ENCODE data around the gene DOCK8.

The DOCK8 gene

GRCh38 chr9:506281-506680 lies 291.6 kb downstream of the DOCK8 start:
- TF ChIP-seq ZFP30 (CRISPR knock-in tag; IDR thresholded peaks at IDR 0.05) = no peak
- no peak for TF ChIP-seq ZFP3 (CRISPR knock-in tag; IDR thresholded peaks at IDR 0.05)
- TF ChIP-seq ZNF70 (CRISPR knock-in tag; IDR thresholded peaks at IDR 0.05) = no peak
- TF ChIP-seq TOX (CRISPR knock-in tag; IDR thresholded peaks at IDR 0.05; ENCODE audit: borderline replicate concordance) = no peak
- no peak for TF ChIP-seq OSR1 (CRISPR knock-in tag; IDR thresholded peaks at IDR 0.05)
- no peak for TF ChIP-seq ZC3H10 (CRISPR knock-in tag; IDR thresholded peaks at IDR 0.05)
- TF ChIP-seq, protein P1, sequence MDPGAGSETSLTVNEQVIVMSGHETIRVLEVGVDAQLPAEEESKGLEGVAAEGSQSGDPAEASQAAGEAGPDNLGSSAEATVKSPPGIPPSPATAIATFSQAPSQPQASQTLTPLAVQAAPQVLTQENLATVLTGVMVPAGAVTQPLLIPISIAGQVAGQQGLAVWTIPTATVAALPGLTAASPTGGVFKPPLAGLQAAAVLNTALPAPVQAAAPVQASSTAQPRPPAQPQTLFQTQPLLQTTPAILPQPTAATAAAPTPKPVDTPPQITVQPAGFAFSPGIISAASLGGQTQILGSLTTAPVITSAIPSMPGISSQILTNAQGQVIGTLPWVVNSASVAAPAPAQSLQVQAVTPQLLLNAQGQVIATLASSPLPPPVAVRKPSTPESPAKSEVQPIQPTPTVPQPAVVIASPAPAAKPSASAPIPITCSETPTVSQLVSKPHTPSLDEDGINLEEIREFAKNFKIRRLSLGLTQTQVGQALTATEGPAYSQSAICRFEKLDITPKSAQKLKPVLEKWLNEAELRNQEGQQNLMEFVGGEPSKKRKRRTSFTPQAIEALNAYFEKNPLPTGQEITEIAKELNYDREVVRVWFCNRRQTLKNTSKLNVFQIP (CRISPR knock-in tag; IDR thresholded peaks at IDR 0.05; ENCODE audit: borderline replicate concordance, low read depth) = no peak
- TF ChIP-seq BACH2 (CRISPR knock-in tag; IDR thresholded peaks at IDR 0.05; ENCODE audit: borderline replicate concordance) = no peak
- ATAC-seq = no peak

GRCh38 chr9:511861-512260 lies 297.2 kb downstream of the DOCK8 start:
- TF ChIP-seq ZC3H10 (CRISPR knock-in tag; IDR thresholded peaks at IDR 0.05) (no peak), RARB (CRISPR knock-in tag; IDR thresholded peaks at IDR 0.05) (no peak), SNAI2 (CRISPR knock-in tag; IDR thresholded peaks at IDR 0.05) (no peak), ESRRG (CRISPR knock-in tag; IDR thresholded peaks at IDR 0.05) (no peak), GLIS3 (CRISPR knock-in tag; IDR thresholded peaks at IDR 0.05) (no peak), CSRNP3 (CRISPR knock-in tag; IDR thresholded peaks at IDR 0.05) (no peak), PPARA (CRISPR knock-in tag; IDR thresholded peaks at IDR 0.05; ENCODE audit: borderline replicate concordance) (no peak), OSR1 (CRISPR knock-in tag; IDR thresholded peaks at IDR 0.05) (no peak), CSDC2 (CRISPR knock-in tag; IDR thresholded peaks at IDR 0.05) (no peak), ISL1 (CRISPR knock-in tag; IDR thresholded peaks at IDR 0.05) (no peak), ZNF8 (CRISPR knock-in tag; IDR thresholded peaks at IDR 0.05) (no peak)
- TF ChIP-seq, protein P2, sequence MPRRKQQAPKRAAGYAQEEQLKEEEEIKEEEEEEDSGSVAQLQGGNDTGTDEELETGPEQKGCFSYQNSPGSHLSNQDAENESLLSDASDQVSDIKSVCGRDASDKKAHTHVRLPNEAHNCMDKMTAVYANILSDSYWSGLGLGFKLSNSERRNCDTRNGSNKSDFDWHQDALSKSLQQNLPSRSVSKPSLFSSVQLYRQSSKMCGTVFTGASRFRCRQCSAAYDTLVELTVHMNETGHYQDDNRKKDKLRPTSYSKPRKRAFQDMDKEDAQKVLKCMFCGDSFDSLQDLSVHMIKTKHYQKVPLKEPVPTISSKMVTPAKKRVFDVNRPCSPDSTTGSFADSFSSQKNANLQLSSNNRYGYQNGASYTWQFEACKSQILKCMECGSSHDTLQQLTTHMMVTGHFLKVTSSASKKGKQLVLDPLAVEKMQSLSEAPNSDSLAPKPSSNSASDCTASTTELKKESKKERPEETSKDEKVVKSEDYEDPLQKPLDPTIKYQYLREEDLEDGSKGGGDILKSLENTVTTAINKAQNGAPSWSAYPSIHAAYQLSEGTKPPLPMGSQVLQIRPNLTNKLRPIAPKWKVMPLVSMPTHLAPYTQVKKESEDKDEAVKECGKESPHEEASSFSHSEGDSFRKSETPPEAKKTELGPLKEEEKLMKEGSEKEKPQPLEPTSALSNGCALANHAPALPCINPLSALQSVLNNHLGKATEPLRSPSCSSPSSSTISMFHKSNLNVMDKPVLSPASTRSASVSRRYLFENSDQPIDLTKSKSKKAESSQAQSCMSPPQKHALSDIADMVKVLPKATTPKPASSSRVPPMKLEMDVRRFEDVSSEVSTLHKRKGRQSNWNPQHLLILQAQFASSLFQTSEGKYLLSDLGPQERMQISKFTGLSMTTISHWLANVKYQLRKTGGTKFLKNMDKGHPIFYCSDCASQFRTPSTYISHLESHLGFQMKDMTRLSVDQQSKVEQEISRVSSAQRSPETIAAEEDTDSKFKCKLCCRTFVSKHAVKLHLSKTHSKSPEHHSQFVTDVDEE (CRISPR knock-in tag; IDR thresholded peaks at IDR 0.05) = no peak
- no peak for ATAC-seq

- no peak for TF ChIP-seq RARB (CRISPR knock-in tag; IDR thresholded peaks at IDR 0.05)
- TF ChIP-seq SNAI2 (CRISPR knock-in tag; IDR thresholded peaks at IDR 0.05) = no peak
- no peak for TF ChIP-seq CREB5 (CRISPR knock-in tag; IDR thresholded peaks at IDR 0.05; ENCODE audit: low read depth)
- no peak for TF ChIP-seq ZFP3 (CRISPR knock-in tag; IDR thresholded peaks at IDR 0.05)
- TF ChIP-seq GLIS3 (CRISPR knock-in tag; IDR thresholded peaks at IDR 0.05) = no peak
- no peak for ATAC-seq
Measured at GRCh38 chr9:512555-513272, 298.0 kb downstream of the DOCK8 start.

All from SK-N-SH treated with all-trans-retinoic acid at 6 μM for 48 hours (cell line).